Fibroblast of lung (primary cell): Measurements from ENCODE around the gene ZNF281. TPM values are rescaled to one million over a fixed set of nuclear protein-coding genes. Genes with fewer than 3 reads are reported as not detected.
A peak's percentile ranks its signal among the peaks of the same experiment; 100 is the strongest.

Experiments
- DNase-seq, 2 donors: peaks; one replicate each; pipeline versions ENCODE4 v3.0.0 to v3.0.0-alpha.2; 2010; ENCODE audit warnings: low read depth in 2 of 2
- H2AFZ ChIP-seq: 2 replicates; pipeline ENCODE4 v1.5.1; 2012; ENCODE audit warnings: low read length, control low read depth, inconsistent platforms
- H3K27ac ChIP-seq: 2 replicates; pipeline ENCODE4 v1.5.1; 2011; ENCODE audit warnings: low read length, control low read depth; ENCODE audit not compliant: insufficient read depth
- H3K27me3 ChIP-seq: 2 replicates; pipeline ENCODE4 v1.5.1; 2011; ENCODE audit warnings: mild to moderate bottlenecking, low read length; ENCODE audit not compliant: control insufficient read depth, insufficient read depth
- H3K36me3 ChIP-seq: 2 replicates; pipeline ENCODE4 v1.5.1; 2011; ENCODE audit warnings: low read length; ENCODE audit not compliant: control insufficient read depth, insufficient read depth
- H3K4me1 ChIP-seq: 2 replicates; pipeline ENCODE4 v1.5.1; 2011; ENCODE audit warnings: low read length; ENCODE audit not compliant: control insufficient read depth, insufficient read depth; ENCODE audit errors: extremely low read depth
- H3K4me2 ChIP-seq: 2 replicates; pipeline ENCODE4 v1.5.1; 2011; ENCODE audit warnings: low read length, control low read depth; ENCODE audit not compliant: insufficient read depth; ENCODE audit errors: extremely low read depth
- H3K4me3 ChIP-seq, 4 experiments: fragments of 200-600 bp in 1 of 4; sonication (generic) in 1 of 4; replicated peaks in 1 of 4; 2 replicates each; pipeline ENCODE4 v1.5.1; 2011 to 2016; ENCODE audit warnings: low read length in 4 of 4, low read depth in 3 of 4, mild to moderate bottlenecking in 3 of 4, control low read depth in 2 of 4, inconsistent platforms in 1 of 4, mixed read lengths in 1 of 4; ENCODE audit not compliant: insufficient read depth in 1 of 4; ENCODE audit errors: control extremely low read depth in 1 of 4
- H3K79me2 ChIP-seq: 2 replicates; pipeline ENCODE4 v1.5.1; 2012; ENCODE audit warnings: mild to moderate bottlenecking, low read length, inconsistent platforms; ENCODE audit not compliant: control insufficient read depth, insufficient read depth
- H3K9ac ChIP-seq: 2 replicates; pipeline ENCODE4 v1.5.1; 2011; ENCODE audit warnings: mild to moderate bottlenecking, low read length, control low read depth; ENCODE audit not compliant: insufficient read depth
- H3K9me3 ChIP-seq: 2 replicates; pipeline ENCODE4 v1.5.1; 2012; ENCODE audit warnings: low read depth, low read length; ENCODE audit not compliant: control insufficient read depth, insufficient read depth
- H4K20me1 ChIP-seq: 2 replicates; pipeline ENCODE4 v1.5.1; 2011; ENCODE audit warnings: low read length; ENCODE audit not compliant: control insufficient read depth, insufficient read depth; ENCODE audit errors: extremely low read depth
- EZH2 ChIP-seq: IDR thresholded peaks from 2 replicates; pipeline ENCODE4 v1.5.1; 2012; ENCODE audit warnings: low read length, control low read depth, mild to moderate bottlenecking; ENCODE audit errors: missing control alignments
- polyA plus RNA-seq, 2 donors: library from polyadenylated mRNA; depleted of rRNA in 1 of 2; stranded (reverse) in 1 of 2; unstranded in 1 of 2; fragments of >200 nt; gene quantifications; 2 replicates each; pipeline ENCODE4 v1.2.1, GENCODE V29; 2011 to 2012; ENCODE audit warnings: missing spikeins in 1 of 2
- total RNA-seq: library from RNA; depleted of rRNA; stranded (reverse); fragments of >200 nt; gene quantifications from 2 replicates; pipeline ENCODE4 v1.2.1, GENCODE V29; 2014
- TF ChIP-seq, protein P1 (sequence below), 2 donors: IDR thresholded peaks in 1 of 2; conservative IDR thresholded peaks in 1 of 2; 1 replicate in 1 of 2; 2 replicates in 1 of 2; pipeline ENCODE4 v1.5.1; 2011 to 2012; ENCODE audit warnings: low read length in 2 of 2, control low read depth in 1 of 2, inconsistent platforms in 1 of 2, low read depth in 1 of 2, mild to moderate bottlenecking in 1 of 2

Gene ZNF281
- total and polyA plus RNA-seq, 2 donors (not counting 1 experiment from before 2014, with no cell fraction given): 14.0 to 39.0 TPM

DNA sequence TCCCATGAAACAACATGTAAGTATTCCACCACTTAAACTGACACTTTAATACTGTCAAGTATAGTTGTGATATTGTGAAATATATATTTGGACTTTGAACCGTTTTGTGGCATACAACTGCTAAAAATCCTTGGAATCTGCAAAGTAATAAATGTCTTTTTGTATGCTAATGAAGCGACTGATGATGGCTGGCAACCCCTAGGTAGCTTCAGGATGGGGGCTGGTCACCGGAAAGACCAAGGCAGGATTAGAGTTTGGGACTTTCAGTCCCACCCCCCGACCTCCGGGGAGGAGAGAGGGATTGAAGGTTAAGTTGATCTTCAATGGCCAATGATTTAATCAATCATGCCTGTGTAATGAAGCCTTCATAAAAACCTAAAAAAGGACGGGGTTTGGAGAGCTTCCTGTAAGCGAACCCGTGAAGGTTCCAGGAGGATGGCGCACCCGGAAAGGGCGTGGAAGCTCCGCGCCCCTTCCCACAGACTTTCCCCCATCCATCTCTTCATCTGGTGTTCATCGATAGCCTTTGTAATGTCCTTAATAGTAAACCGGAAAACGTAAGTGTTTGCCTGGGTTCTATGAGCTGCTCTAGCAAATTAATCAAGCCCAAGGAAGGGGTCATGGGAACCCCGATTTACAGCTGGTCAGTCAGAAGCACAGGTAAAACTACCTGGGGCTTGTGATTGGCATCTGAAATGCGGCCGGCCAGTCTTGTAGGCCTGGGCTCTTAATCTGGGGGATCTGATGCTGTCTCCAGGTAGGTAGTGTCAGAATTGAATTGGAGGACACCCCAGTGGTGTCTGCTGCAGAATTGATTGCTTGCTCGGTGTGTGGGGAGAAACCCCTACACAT is 1.8 kb upstream of the ZNF281 start:
- Histone ChIP-seq H3K4me1 (peaks cover 13% of the 10 kb centered on the region), H3K27ac (no peak overlapping the region), H3K9me3 (no peaks in the 10 kb centered on the region), H3K36me3 (peaks cover 9% of the 10 kb centered on the region), H3K4me3 (peak overlapping the region in 1 of 4 experiments; percentile 4), H3K4me2 (no peak overlapping the region), H3K27me3 (no peaks in the 10 kb centered on the region), H4K20me1 (no peaks in the 10 kb centered on the region), H2AFZ (peak overlapping the region; percentile 31), H3K9ac (no peak overlapping the region), H3K79me2 (peaks cover 30% of the 10 kb centered on the region)
- DNase-seq: no peak
- TF ChIP-seq, protein P1, sequence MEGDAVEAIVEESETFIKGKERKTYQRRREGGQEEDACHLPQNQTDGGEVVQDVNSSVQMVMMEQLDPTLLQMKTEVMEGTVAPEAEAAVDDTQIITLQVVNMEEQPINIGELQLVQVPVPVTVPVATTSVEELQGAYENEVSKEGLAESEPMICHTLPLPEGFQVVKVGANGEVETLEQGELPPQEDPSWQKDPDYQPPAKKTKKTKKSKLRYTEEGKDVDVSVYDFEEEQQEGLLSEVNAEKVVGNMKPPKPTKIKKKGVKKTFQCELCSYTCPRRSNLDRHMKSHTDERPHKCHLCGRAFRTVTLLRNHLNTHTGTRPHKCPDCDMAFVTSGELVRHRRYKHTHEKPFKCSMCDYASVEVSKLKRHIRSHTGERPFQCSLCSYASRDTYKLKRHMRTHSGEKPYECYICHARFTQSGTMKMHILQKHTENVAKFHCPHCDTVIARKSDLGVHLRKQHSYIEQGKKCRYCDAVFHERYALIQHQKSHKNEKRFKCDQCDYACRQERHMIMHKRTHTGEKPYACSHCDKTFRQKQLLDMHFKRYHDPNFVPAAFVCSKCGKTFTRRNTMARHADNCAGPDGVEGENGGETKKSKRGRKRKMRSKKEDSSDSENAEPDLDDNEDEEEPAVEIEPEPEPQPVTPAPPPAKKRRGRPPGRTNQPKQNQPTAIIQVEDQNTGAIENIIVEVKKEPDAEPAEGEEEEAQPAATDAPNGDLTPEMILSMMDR (conservative IDR thresholded peaks at IDR 0.05 in 1 of 2, IDR thresholded peaks at IDR 0.05 in 1 of 2; ENCODE audit: low read depth in 1 of 2, low read length in 2 of 2): no peak
- TF ChIP-seq EZH2: no peak

DNA sequence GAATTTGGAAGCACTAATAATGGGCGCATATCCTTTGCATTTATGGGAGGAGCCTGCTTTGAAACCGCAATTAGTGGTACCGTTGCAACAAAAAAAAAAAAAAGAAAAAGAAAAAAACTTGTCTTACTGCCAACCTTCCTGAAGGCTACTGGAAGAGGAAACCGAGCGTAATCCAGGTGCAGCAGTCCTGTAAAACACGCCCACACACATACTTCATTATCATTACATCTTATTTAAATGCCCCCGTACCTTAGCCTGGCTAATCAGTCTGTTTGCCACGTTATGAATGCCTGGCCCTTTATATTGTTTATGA is 686 bp upstream of the ZNF281 start:
- Histone ChIP-seq H3K4me2 (peak overlapping the region; percentile 64), H3K36me3 (peaks cover 9% of the 10 kb centered on the region), H3K4me1 (peaks cover 9% of the 10 kb centered on the region), H2AFZ (no peak overlapping the region), H3K27me3 (no peaks in the 10 kb centered on the region), H3K9ac (no peak overlapping the region), H4K20me1 (no peaks in the 10 kb centered on the region), H3K4me3 (peak overlapping the region in 2 of 4 experiments; percentile 75 to 86), H3K79me2 (peaks cover 39% of the 10 kb centered on the region), H3K27ac (no peak overlapping the region), H3K9me3 (no peaks in the 10 kb centered on the region)
- no peak for TF ChIP-seq EZH2
- TF ChIP-seq, protein P1 (conservative IDR thresholded peaks at IDR 0.05 in 1 of 2, IDR thresholded peaks at IDR 0.05 in 1 of 2; ENCODE audit: low read depth in 1 of 2, low read length in 2 of 2): no peak
- peak in 1 of 2 donors; percentile 40 for DNase-seq

DNA sequence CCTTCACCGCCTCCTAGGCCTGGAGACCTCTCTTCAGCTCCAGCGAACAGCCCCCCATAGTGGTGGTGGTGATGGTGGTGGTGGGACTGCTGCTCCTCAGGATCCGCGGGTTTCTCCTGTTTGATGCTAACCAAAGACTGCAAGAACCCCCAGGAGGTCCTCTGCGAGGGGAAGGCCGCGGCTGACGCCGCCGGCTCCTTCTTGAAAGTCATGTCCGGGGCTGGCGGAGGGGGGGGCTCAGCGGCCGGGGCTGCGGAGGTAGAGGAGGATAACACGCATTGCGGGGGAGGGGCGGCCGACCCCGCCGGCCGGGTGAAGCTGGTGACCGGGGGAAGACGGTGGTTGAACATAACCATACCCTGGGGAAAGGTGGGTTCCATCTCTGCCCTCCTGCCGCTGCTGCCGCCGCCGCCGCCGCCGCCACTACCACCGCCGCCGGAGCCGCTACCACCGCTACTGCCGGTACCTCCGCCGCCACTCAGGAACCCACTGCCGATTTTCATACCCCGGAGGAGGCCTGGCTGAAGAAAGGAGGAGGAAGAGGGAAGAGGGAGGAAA is 554 bp downstream of the ZNF281 start:
- H3K9me3 ChIP-seq: no peaks in the 10 kb centered on the region
- TF ChIP-seq EZH2: no peak
- TF ChIP-seq, protein P1 (conservative IDR thresholded peaks at IDR 0.05 in 1 of 2, IDR thresholded peaks at IDR 0.05 in 1 of 2; ENCODE audit: low read depth in 1 of 2, low read length in 2 of 2): peak in 1 of 2 donors; percentile 14
- peak overlapping the region; percentile 74 for H3K4me2 ChIP-seq
- H4K20me1 ChIP-seq: no peaks in the 10 kb centered on the region
- H3K27ac ChIP-seq: peak overlapping the region; percentile 88
- H3K4me3 ChIP-seq: peak overlapping the region; percentile 75 to 94 (median 86)
- H2AFZ ChIP-seq: peak overlapping the region; percentile 69
- peaks cover 45% of the 10 kb centered on the region for H3K79me2 ChIP-seq
- H3K27me3 ChIP-seq: no peaks in the 10 kb centered on the region
- H3K9ac ChIP-seq: peak overlapping the region; percentile 94
- DNase-seq: peak in 1 of 2 donors; percentile 46
- peaks cover 6% of the 10 kb centered on the region for H3K4me1 ChIP-seq
- H3K36me3 ChIP-seq: peaks cover 9% of the 10 kb centered on the region
